Testis (tissue), 2 donors: ENCODE results near the gene TAC1.

Experiments
- POLR2A ChIP-seq: fragments of 450-650 bp; IDR thresholded peaks from one replicate; pipeline ENCODE4 v1.6.1; 2017; ENCODE audit warnings: antibody characterized with exemption, mild to moderate bottlenecking, moderate library complexity
- TF ChIP-seq, protein P1 (sequence below), 3 experiments: fragments of 450-650 bp in 2 of 3; fragments of 200-600 bp in 1 of 3; sonication (generic) in 1 of 3; IDR thresholded peaks; one replicate each; pipeline ENCODE4 v1.5.1; 2016 to 2019; ENCODE audit warnings: antibody characterized with exemption in 3 of 3, mild to moderate bottlenecking in 2 of 3, moderate library complexity in 1 of 3

DNA sequence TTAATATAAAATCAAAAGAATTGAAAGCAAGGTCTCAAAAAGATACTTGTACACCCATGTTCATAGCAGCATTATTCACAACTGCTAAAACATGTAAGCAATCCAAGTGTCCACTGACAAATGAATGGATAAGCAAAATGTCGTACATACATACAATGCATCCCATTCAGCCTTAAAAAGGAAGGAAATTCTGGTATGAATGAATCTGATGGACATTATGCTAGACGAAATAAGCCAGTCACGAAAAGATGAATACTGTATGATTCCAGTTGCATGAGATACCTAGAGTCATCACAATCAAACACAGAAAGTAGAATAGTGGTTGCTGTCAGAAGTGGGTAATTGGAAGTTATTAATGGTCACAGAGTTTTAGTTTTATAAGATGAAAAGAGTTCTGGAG lies 9.5 kb upstream of the TAC1 start:
- TF ChIP-seq, protein P1, sequence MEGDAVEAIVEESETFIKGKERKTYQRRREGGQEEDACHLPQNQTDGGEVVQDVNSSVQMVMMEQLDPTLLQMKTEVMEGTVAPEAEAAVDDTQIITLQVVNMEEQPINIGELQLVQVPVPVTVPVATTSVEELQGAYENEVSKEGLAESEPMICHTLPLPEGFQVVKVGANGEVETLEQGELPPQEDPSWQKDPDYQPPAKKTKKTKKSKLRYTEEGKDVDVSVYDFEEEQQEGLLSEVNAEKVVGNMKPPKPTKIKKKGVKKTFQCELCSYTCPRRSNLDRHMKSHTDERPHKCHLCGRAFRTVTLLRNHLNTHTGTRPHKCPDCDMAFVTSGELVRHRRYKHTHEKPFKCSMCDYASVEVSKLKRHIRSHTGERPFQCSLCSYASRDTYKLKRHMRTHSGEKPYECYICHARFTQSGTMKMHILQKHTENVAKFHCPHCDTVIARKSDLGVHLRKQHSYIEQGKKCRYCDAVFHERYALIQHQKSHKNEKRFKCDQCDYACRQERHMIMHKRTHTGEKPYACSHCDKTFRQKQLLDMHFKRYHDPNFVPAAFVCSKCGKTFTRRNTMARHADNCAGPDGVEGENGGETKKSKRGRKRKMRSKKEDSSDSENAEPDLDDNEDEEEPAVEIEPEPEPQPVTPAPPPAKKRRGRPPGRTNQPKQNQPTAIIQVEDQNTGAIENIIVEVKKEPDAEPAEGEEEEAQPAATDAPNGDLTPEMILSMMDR (IDR thresholded peaks at IDR 0.05), result no peak
- TF ChIP-seq POLR2A, result no peak
